Stimulated activated CD4-positive, alpha-beta T cell treated with anti-CD3 and anti-CD28 coated beads, Interleukin-2, amount 100 ng/mL, for 4 hours (primary cell): ENCODE measurements around the gene AKIRIN2.
A peak's percentile ranks its signal among the peaks of the same experiment; 100 is the strongest.

Source experiments
- DNase-seq: peaks from one replicate; pipeline ENCODE4 v3.0.0-alpha.2; 2020; ENCODE audit warnings: low read depth

The AKIRIN2 gene

GRCh38 chr6:87701676-87702588, at the start of gene AKIRIN2:
AKIRIN2 (minus strand) TSS chr6:87702233; CDS start chr6:87701684, 549 bp downstream.
- peak; percentile 95 for DNase-seq

DNA sequence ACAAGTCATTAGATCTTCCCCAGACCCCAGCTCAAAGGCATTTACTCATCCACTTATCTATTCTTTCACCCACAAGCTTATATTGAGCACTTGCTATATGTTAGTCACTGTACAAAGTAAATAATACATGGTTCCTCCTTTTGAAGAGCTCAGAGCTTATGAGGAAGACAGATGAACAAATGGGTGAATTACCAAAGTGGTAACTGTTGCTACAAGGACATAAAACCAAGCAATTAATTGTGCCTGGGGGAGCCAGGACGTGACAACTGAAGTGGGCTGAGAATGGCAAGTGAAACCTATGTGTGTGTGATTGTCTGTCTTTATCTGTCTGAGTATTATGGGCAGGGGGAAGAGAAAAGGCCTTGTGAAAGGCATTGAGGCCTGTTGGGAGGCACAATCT, 45.6 kb upstream of the AKIRIN2 start:
- DNase-seq, result no peak

DNA sequence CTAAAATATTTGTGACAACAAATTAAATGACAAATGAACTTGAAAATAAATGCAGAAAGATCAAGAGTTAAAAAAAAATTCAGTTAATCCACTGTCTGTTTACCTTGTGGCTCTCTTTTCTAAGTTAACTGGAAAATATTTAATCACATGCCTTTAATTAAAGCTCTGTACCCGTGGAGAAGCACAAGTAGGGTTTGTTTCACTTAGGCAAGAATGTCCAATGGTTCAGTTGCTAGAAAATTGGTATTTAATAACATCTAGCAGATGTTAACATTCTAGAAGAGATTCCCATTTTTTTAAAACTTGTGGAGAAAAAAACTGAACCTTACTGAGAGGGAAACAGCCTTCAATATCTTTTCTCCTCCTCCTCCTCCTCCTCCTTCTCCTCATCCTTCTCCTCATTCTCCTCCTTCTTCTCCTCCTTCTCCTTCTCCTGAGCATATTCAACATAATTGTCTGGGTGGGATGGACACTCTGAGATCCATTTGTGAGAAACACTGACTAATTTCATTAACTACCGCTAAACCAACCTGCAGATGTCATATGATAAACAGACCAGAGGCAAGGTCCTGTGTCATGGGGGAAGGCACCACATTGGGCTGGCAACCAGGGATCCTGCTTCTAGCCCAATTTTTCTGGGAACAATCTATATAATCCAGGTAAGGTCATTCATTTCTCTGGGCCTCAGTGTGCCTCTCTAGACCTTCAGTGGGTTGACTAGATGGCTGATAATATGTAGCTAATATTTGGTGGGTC, 44.1 kb upstream of the AKIRIN2 start:
- DNase-seq, result no peak

- no peak for DNase-seq
These were observed 41.4 kb upstream of the AKIRIN2 start for GRCh38 chr6:87743454-87743853.

DNA sequence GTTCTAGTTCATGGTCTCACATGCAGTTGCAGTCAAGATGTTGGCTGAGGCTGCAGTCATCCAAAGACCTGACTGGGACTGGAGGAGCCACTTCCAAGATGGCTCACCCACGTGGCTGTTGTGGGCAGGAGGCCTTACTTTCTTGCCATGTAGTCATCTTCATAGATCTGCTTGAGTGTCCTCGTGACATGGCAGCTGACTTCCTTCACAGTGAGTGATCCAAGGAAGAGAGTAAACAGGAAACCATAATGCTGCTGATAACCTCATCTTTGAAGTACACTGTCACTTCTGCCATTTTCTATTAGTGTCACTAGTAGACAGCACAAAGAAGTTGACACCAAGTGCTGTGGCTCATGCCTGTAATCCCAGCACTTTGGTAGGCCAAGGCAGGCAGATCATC, 40.1 kb upstream of the AKIRIN2 start:
- peak; percentile 2 for DNase-seq

- DNase-seq, result no peak
These were observed 39.1 kb upstream of the AKIRIN2 start for GRCh38 chr6:87741001-87741650.

DNA sequence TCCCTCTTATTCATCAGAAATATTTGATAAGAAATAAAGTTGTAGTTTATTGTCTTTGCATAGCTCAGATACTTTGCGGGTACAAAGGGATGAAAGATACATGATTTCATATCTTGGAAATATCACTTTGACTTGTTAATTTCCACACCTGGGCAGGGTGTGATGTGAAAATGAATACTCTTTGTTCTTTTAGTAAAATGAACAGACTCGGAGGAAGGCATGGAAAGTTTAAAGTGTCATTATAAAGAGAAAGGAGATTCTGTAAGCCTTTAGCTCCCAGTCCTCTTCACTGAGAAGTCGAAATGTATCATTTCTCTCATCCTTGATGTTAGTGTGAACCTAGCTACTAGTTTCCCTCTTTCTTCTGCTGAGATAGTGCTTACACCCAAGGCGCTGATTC, 36.7 kb upstream of the AKIRIN2 start:
- no peak for DNase-seq

GRCh38 chr6:87738000-87738399, 36.0 kb upstream of the AKIRIN2 start:
- DNase-seq, result no peak

- DNase-seq, result no peak
These were observed 34.9 kb upstream of the AKIRIN2 start for GRCh38 chr6:87736809-87737540.

DNA sequence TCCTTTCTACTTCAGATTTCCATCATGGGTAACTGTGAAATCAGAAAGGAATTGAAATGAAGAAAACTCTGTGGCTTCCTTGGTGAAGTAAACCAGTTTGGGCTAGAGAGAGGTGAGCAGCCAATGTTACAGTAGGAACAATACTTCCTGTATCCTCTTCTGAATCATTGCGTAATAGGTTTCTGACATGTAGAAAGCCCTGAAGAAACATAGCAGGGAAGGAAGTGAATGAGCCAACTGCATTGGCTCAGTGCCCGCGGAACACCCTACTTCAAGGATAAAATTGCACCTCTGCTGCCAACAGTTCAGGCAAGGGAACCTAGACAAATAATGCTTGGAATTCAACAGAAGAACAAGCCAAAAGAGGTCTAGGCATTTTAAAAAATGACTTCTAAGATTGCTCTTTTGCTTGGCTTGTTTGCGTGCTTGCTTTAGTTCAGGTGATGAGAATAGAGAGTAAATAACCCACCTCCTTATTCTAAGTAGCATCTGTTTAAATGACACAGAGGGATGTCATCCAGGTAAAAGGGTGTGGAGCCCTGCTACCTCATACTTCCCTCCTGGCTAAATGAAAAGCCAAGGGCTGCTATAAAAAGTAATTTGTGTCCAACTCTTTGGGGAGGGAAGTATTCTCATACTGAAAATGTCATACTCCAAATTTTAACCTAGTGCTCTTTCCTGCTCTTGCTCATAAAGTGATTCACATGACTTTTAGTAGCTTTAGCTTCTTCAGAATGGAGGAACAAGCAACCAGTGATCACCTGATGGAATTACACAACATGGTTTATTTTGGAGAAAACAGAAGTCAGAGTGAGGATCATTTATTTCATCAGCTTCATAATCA, 30.0 kb upstream of the AKIRIN2 start:
- no peak for DNase-seq

DNA sequence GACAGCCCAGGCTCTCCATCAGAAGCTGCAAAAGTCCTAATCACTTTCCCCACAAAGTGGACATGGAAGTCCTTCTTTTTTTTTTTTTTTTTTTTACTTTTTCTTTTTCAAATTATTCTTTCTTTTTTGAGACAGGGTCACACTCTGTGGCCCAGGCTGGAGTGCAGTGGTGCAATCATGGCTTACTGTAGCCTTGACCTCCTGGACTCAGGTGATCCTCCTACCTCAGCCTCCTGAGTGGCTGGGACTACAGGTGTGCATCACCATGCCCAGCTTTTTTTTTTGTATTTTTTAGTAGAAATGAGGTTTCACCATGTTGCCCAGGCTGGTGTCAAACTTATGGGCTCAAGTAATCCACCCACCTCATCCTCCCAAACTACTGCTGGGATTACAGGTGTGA, 29.0 kb upstream of the AKIRIN2 start:
- no peak for DNase-seq

DNA sequence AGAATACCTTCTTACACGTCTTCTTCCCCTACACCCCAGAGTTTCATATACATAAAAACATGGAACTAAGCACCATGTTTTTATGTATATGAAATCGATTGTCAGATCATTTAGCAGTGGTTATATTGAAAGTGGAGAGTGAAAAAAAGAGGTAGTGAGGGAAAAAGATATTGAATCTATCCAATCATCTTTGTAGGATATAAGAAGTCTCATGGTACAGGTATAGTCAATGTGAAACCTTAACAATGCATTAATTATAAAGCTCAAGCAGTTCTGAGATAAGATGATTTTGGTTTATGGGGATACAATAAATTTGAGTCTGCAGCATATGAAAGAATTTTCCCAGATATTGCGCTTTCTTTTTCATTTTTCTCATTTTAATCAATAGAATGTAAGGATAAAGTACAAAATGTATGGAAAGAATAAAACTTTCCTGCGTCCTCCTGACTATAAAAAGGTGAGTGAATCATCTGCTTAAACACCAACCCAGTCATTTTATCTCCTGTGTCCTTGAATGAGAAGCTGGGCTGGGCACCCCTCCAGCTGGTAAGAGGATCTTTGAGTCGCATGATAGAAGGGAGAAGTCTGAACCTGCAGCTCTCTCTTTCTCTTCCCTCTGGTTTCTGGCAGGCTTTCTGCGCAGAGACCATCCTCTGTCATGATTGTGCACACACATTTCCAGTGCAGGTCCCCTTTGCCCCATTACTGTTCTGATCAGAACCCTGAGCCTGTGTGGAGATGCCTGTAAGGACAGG, 28.1 kb upstream of the AKIRIN2 start:
- DNase-seq, result no peak

DNA sequence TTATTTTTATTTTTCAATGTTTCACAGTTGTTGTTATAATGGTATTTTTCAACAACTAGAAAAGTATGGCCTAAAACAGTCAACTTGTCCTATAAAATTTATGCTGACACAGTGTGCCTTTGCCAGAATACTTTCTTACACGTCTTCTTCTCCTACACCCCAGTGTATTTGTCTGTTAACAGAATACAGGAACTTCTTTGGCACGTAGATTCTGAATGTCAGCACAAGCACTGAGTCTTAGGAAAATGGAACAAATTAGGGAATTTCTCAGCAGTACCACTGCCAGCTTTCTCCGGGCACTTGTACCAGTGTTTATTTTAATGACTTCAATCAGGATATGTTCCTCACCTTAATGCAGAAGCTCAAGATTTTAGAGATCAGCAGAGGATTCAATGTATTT, 26.7 kb upstream of the AKIRIN2 start:
- DNase-seq, result no peak

DNA sequence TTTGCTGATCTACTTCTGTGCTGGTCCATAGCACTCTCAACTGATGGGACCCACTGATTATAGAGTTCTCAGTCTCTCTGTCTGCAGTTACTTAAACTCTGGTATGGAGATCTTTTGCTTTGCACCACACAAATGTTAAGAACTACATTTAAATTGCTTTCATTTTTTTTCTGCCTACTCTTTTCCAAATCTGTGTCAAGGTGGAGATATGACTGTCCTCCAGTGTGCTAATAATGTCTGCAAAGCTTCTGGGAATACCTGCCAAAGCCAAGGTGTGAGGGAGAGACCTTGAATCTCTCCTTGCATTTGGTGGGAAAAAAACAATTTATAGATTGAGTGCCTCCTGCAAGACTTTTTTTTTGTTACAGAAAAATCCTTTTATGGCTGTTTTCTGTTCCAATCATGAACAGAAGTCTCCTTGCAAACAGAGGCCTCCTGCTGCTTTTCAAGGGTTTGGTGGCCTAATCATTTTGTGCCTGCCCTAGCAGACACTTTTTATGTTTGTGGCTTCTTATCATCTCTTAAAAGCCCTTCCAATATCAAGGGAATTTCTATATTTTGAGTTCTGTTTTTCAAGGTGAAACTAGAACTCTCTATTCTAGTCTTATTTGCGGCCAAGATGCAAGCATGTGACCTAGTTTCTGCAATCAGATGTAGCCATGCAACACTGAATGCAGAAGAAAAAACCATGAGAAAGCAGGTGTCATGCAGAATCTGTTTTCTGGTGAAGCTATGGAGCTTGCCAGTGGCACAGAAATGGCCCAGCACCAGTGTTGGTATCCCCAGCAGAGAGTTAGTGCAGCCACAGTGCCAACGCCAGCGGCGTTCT, 23.2 kb upstream of the AKIRIN2 start:
- DNase-seq, result no peak

GRCh38 chr6:87723170-87724078, 21.4 kb upstream of the AKIRIN2 start:
- no peak for DNase-seq

GRCh38 chr6:87722540-87723169, 20.6 kb upstream of the AKIRIN2 start:
- no peak for DNase-seq

DNA sequence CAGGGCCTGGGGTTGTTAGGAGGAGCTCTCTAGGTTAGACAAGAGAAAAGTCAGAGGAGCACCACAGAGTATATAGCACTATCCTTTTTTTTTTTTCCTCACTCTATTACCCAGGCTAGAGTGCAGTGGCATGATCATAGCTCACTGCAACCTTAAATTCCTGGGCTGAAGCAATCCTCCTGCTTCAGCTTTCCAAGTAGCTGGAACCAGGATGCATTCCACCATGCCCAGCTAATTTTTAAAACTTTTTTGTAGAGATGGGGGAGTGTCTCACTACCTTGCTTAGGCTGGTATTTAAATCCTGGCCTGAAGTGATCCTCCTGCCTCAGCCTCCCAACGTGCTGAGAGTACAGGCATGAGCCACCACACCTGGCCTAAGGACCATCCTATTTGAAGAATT, 19.3 kb upstream of the AKIRIN2 start:
- DNase-seq, result no peak
